ENCODE data around the gene ABAT.
"Not testable (repeated sequence)": the region's sequence is repeated elsewhere in the genome, so short reads cannot be mapped to it uniquely, and the experiment has no call there.

The ABAT gene

GRCh38 chr16:8682551-8683259, 8.3 kb downstream of the ABAT start:
- DNase-seq: no peak

DNA sequence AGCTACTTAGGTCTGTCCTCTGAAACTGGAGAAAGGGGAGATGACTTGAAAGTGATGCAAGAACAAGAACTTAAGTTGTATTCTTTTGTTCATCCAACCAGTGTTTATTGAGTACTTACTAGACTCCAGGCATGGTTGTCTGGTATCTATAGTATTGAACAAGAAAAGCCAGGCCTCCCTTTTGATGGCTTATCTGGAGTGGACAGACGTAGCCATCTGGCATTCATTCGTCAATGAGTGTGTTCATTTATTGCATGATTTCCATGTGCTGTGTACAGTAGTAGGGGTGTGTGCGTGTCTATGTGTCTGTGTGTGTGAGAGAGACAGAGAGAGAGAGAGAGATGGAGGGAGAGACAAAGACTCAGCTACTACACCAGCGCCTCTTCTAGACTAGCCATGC, 9.2 kb downstream of the ABAT start:
- DNase-seq: no peak

DNA sequence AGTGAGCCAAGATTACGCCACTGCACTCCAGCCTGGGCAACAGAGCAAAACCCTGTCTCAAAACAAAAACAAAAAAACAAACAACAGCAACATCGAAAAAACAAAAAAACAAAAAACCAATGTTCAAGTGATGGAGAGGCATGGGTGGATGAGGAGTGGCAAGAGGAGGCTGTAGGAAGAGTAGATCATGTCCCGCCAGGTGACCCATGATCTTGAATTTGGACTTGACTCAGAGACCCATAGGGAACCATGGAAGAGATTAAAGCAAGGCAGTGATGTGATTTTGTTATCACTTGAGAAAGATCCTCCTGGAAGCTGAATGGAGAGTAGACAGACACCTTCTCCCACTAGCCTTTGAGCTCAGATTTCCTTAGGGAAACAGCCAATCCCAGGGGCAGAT, 11.2 kb downstream of the ABAT start:
- DNase-seq: no peak

- DNase-seq: no peak
Observed at GRCh38 chr16:8686031-8686621, 11.7 kb downstream of the ABAT start.

DNA sequence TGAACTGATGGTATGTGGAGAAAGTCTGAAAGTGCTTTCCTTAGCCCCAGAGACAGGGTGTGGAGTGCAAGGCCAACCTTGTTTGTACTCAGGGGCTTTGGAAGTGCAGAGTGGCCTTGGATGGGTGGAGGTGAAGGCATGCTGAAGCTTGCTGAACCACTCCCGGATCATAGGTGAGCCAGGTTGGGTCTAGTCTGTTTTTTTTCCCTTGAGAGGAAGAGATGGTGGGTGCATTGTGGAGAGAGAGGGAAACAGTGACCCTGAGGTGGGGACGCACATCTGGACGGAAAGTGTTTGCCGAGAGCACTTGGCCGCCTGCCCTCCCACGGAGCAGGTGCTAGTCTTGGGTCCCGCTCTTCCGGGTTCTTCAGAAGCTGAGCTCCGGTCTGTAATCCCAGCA, 12.5 kb downstream of the ABAT start:
- no peak for DNase-seq

DNA sequence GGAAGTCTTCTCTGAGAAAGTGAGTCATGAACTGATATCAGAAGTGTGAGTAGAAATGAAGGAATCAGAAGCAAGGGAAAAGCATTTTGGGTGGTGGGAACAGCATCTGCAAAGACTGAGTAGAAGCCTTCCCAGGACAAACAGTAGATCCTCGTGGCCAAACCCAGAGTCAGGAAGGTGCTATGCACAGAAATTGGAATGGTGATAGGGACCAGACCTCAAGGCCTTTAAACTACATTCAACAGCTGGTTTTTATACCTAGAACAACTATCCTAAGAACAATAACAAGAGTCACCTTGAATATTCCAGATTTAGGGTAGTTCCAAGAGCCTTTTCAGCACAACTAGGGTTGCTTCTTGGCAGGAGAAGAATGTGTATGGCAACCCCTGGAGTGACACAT, 15.3 kb downstream of the ABAT start:
- DNase-seq: no peak

- no peak for DNase-seq
Observed at GRCh38 chr16:8691728-8692127, 17.3 kb downstream of the ABAT start.

GRCh38 chr16:8694795-8695728, 20.6 kb downstream of the ABAT start:
- DNase-seq: no peak

GRCh38 chr16:8696880-8697279, 22.5 kb downstream of the ABAT start:
- no peak for DNase-seq

DNA sequence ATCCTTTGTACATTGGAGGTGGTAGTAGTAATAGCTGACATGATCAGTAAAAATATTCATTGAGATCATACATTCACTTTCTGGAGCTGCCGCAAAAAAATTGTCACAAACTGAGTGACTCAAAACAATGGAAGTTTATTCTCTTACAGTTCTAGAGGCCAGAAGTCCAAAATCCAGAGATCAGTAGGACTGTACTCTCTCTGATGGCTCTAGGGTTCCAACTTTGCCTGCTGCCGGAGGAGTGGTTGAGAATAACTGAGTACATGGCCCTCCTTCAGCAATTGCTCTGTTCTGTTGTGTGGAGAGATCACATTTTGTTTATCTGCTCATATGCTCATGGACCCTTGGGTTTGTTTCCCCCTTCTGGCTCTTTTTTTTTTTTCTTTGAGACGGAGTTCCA, 23.5 kb downstream of the ABAT start:
- no peak for DNase-seq

DNA sequence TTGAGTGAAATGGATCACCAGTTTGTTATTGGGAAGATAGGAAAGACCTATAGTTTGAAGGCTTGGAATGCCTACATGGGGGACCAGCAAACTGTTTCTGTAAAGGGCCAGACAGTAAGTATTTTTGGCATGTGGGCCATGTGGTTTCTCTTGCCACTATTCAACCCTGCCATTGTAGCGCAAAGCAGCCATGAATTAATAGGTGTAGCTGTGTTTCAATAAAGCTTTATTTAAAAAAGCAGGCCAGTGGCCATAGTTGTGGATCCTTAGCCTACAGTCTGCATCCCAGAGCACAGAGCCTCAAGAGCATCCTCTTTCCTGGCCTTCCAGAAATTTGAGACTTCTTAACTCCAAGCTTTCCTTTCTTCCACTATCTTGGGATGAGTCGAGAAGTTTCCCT, 29.3 kb downstream of the ABAT start:
- DNase-seq: no peak

- DNase-seq: no peak
Observed at GRCh38 chr16:8704098-8704497, 29.7 kb downstream of the ABAT start.

DNA sequence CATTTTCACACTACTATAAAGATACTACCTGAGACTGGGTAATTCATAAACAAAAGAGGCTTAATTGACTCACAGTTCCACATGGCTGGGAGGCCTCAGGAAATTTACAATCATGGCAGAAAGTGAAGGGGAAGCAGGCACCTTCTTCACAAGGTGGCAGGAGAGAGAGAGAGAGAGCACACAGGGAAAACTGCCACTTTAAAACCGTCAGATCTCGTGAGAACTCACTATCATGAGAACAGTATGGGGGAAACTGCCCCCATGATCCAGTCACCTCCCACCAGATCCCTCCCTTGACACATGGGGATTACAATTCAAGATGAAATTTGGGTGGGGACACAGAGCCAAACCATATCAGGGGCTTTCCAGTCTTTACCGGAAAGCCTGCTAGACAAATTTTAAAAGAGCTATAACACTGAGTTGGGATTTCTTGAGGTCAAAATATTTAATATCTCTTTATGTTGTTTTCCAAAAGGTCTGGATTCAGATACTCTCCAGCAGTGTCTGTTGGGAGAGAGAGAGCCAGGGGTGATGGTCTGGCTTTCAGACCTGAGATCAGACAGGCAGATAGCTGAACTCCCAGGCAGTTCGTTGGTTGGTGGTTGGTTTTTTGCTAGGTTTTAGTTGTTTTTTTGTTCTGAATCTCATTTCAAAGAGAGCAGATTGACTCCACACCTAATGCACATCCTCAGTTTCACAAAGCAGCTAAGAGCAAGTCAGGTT, 30.8 kb downstream of the ABAT start:
- not testable (repeated sequence) for DNase-seq

DNA sequence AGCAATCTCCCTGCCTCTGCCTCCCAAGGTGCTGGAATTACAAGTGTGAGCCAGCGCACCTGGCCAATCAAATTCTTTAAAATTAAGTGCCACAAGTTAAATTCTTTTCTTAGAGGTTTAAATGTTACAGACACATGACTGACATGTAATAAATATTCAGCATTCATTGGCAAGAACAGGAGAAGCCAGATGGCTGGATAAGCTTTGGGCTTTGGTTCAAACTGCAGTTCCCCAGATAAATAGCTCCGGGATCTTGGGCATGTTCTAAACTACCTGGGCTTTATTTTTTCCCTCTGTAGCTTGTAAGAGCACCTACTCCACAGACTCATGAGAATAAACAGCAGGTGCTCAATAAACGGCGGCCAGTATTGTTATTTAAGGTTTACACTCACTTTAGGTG, 34.1 kb downstream of the ABAT start:
- DNase-seq: no peak

GRCh38 chr16:8712589-8713361, 38.4 kb downstream of the ABAT start:
- DNase-seq: no peak

GRCh38 chr16:8713635-8714172, 39.3 kb downstream of the ABAT start:
- DNase-seq: no peak

GRCh38 chr16:8714174-8714573, 39.8 kb downstream of the ABAT start:
- DNase-seq: no peak

- DNase-seq: no peak
Observed at GRCh38 chr16:8714807-8715206, 40.4 kb downstream of the ABAT start.

DNA sequence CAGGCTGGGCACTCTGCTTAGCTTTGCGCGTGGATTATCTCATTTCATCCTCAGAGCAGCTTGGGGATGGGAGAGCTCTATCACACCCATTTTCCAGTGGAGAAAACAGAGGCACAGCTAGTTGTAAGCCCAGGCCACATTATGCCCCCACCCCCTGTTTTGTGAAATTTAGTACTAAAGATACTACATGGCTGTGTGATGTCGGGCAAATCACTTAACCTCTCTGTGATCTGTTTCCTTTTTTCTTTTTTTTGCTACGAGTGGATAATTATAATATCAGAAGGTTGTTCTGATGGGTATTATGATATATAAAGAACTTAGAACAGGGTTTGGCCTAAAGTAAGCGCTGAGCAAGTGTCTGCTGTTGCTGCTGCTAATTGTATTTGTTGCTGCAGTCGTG, 41.6 kb downstream of the ABAT start:
- DNase-seq: no peak

DNA sequence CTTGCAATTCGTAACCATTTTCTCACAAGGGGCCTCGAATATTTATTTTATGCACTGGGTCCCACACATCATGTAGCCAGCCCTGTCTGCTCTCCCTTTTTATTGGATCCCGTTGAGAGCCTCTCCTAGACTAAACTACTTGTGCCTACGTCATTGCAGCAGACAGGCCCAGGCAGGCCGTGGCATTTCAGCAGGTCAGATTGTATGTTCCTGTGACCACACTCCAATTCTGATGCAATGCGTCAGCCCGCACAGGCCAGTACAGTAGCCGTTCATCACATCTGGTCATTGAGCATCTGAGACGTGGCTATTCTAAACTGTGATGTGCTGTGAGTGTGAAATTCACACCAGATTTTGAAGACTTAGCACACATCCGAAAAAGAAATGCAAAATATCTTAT, 42.2 kb downstream of the ABAT start:
- no peak for DNase-seq

DNA sequence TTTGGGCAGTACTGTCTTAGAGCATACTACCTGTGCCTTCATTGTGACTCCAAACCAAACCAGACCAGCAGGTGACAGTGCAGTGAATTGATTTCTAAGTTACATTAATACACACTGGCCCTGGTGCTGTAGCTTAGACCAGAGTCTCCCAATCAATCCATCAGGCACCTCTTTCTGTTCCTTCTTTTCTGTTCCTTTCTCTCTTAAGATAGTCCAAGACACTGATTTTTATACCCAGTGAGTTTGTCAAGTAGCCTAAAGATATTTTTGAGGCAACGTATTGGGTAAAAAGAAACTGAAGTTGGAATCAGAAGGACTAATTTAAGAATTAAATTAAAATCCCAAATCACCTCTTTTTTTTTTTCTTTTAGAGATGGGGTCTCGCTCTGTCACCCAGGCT, 43.1 kb downstream of the ABAT start:
- no peak for DNase-seq

GRCh38 chr16:8717892-8718415, 43.5 kb downstream of the ABAT start:
- no peak for DNase-seq

All from activated CD4-positive, alpha-beta T cell treated with anti-CD3 and anti-CD28 coated beads, Interleukin-2, amount 50 U/mL, for 1 hour (primary cell).